GM10266 (cell line): ENCODE results near the gene FAM174A.

Source experiments
- DNase-seq: peaks from one replicate; pipeline ENCODE4 v3.0.0; 2012; ENCODE audit errors: extremely low spot score
- CTCF ChIP-seq: IDR thresholded peaks from 2 replicates; pipeline ENCODE4 v1.5.1; 2012; ENCODE audit warnings: mild to moderate bottlenecking, low read depth; ENCODE audit not compliant: control insufficient read depth, insufficient read depth; ENCODE audit errors: missing control alignments

FAM174A gene

GRCh38 chr5:100546001-100546400 is 10.8 kb downstream of the FAM174A start:
- no peak for TF ChIP-seq CTCF
- no peak for DNase-seq

- DNase-seq = peak; percentile 17
Observed at GRCh38 chr5:100550531-100551051, 15.4 kb downstream of the FAM174A start.

GRCh38 chr5:100551183-100551582 is 16.0 kb downstream of the FAM174A start:
- no peak for DNase-seq
- no peak for TF ChIP-seq CTCF

More at GRCh38 chr5:100550531-100551051, 15.4 kb downstream of the FAM174A start:
- TF ChIP-seq CTCF = no peak

GRCh38 chr5:100553209-100553608 is 18.0 kb downstream of the FAM174A start:
- no peak for TF ChIP-seq CTCF
- no peak for DNase-seq

GRCh38 chr5:100560860-100561259 is 25.7 kb downstream of the FAM174A start:
- DNase-seq = no peak
- TF ChIP-seq CTCF = no peak

GRCh38 chr5:100562821-100563220 is 27.6 kb downstream of the FAM174A start:
- TF ChIP-seq CTCF = no peak

GRCh38 chr5:100566382-100567141 is 31.4 kb downstream of the FAM174A start:
- no peak for TF ChIP-seq CTCF
- DNase-seq = no peak

More at GRCh38 chr5:100562821-100563220, 27.6 kb downstream of the FAM174A start:
- no peak for DNase-seq
